GM19193 (cell line): Measurements from ENCODE around the gene DDX10.

ENCODE experiments used
- POLR2A ChIP-seq: IDR thresholded peaks from 4 replicates; pipeline ENCODE4 v1.6.1; 2011; ENCODE audit not compliant: insufficient read depth, insufficient read length; ENCODE audit errors: extremely low read depth

The DDX10 gene

DNA sequence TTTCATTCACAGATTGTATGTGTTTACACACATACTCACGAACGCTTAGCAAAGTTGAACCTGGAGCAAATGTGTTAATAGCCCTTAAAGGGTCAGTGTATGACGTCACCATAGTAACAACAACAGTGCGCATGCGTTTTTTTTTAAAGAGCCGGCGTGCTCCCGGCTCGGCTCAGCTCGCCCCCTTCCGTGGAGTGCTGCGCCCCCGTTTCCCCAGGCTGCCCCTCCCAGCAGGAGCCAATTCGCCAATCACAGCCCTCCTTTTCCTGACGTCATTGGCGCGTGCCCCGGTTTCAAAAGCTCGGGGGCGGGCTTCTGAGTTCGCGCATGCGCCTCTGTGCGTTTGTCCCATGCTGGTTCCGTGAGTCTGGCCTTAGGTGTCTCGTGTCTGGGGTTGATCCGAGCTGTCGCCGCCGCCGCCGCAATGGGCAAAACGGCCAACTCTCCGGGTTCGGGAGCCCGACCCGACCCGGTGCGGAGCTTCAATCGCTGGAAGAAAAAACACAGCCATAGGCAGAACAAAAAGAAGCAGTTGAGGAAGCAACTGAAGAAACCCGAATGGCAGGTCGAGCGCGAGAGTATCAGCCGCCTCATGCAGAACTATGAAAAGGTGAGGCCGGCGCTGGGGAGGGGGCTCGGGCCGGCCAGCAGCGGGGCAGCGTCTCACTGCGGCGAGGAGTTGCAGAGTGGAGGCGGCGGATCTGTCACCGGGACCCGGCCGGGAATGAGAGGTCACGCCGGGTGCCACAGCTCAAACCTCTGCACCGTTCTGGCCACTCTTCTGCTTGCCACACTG is at the start of gene DDX10:
Gene DDX10, plus strand, starts transcription at position 340 of the 796 bp plus-strand sequence. Its CDS starts 85 bp downstream, at position 425.
- TF ChIP-seq POLR2A: peak; percentile 69

DNA sequence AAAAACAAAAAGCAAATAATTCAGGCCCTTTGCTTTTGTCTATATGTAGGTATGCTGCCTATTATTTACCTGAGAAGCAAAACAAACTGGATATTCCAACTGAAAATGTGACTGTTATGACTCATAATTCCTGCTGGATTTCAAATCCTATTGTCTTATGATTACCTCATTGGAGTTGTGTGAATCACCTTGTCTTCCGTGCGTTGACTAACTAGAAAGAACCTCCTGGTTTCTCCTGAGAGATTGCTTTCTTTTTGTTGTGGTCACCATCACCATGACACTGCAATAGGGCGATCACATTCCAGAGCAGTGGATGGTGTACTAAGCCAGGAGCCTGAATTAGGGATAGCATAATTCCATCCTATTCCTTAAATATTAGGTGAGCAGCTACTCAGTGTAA is 48.3 kb upstream of the DDX10 start:
- no peak for TF ChIP-seq POLR2A

DNA sequence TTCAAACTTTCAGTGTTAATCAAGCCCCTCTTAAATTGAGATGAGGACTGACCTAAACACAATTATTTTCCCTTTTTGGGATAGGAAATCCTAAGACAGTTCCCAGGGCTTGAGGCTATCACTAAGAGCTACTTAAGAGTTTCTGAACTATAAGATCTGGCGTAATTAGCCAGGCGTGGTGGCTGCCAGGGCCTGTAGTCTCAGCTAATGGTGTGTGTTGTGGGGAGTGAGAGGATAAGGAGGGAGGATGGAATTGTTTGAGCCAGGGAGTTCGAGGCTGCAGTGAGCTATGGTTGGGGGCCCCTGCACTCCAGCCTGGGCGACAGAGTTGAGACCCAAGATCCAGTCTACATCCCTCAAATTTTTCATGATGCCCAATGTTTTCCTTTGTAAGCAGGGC is 47.8 kb upstream of the DDX10 start:
- TF ChIP-seq POLR2A: no peak

DNA sequence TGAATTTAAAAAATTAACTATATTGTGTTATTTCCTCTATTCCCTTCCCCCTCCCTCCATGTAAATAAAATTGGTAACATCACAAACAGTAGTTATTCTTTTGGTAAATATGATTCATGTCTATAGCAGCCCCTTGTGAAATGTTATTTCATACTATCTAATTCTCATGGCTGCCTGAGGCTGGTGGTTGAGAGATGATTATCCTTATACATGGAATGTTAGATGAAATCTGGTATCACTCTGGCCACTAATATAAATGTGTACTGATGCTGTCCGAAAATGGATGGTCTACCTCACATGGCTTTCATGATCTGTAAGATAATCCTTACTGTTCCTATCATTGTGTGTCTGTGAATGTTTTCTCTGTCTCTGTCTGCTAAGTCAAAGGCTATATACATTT is 46.3 kb upstream of the DDX10 start:
- TF ChIP-seq POLR2A: no peak

DNA sequence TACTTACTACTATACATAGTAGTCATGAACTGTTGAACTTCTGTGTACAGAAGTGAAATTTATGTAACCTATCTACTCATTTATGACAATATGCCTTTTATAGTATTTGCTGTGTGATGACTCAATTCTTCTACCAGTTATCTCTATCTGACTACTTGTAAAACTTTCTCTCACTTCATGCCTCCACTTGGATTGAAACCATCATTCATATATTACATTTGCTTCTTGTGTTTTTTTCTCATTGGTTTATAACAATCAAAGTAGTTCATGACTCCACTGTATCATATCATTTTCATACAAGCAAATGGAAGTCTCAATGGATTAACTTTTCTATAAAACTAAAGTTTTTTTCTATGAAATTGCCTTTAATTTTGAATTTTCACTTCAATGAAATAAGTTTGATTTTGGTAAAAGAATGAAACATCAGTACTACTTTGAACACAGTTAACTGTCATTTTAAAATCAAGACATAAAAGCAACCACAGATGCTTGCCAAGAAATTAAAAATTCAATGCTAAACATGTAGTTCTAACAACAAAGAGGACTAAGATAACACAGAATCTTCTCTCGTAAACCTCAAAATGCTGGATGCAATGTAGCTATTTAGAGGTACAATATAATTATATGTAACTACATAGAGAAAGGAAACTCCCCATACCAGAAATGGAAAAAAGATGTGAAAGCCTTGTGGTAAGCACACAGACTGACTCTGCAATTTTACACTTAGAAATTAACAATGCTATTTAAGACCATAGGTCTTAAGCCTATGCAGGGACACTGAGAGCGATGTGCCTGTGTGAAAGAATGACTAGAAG is 43.7 kb upstream of the DDX10 start:
- TF ChIP-seq POLR2A: no peak

DNA sequence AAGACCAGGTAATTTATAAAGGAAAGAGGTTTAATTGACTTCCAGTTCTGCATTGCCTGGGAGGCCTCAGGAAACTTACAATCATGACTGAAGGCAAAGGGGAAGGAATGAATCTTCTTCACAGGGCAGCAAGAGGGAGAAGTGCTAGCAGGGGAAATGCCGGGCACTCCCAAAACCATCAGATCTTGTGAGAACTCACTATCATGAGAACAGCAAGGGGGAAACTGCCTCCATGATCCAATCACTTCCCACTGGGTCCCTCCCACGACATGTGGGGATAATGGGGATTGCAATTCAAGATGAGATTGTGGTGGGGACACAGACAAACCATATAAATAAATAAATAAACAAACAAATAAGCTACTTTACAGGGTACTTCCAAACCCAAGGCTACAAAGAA is 42.5 kb upstream of the DDX10 start:
- TF ChIP-seq POLR2A: no peak

DNA sequence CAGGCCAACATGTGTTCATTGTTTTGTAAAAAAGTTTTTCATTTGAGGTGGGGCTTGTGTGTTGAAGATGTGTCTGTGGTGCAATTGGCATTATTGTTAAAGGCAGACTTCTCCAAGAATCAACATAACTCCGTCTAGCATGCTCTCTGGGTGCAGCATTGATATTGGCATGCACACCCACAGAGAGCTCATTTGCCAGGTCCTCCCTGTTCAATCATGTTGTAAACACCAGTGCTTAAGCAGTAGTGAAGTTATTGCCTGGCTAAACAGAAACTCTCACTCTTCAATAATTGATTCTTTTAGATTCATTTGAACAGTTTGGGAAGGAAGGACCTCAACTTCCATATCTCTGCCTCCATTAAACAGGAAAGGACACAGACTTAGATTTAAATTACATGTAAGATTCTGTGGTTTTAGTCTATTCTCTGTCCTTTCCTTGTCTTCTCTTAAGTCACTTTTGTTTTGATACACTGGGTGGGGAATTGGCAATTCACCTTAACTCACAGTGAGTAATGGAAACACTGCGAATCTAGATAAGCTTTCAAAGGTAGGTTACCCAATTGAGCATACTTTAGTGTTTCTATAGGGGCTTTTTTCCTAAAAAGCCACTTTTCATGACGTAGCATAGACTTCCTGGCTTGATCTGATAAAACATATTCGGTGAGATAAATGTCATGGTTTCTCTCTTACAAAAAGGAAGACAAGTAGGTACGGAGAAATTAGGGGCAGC is 40.5 kb upstream of the DDX10 start:
- TF ChIP-seq POLR2A: no peak

DNA sequence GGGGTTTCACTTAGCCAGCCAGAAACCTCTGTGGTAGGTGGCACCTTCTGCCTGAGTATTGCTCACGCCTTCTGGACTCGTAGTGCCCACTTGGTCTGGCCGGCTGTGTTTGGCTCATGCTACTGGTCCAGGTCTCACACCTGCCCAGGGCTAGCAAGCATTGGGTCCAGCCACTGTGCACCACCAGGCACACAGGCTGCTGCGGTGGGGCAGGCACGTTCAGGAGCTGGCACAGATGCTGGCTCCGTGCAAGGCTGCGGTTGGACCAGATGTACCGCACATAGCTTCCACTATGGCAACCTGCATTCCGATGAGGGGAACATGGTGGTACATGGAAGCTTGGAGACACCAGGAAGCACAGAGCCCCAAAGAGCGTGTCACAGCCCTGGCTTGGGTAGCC is 36.5 kb upstream of the DDX10 start:
- no peak for TF ChIP-seq POLR2A

DNA sequence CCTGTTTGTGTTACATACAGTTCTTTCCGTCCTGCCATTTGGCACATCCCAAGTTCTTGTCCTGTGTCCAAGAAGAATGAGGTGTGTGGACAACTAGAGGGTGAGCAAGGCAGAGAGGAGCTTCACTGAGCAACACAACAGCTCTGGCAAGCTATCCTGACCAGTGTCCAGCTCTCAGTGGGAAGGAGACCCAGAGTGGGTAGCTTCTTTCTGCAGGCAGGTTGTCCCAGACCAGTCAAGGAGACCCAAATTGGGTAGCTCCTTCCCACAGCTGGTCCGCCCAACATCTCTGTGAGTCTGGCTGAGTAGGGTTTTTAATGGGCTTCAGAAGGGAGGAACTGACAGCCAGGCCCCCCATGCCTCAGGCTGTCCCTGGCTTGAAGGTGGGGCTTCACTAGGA is 36.1 kb upstream of the DDX10 start:
- TF ChIP-seq POLR2A: no peak

DNA sequence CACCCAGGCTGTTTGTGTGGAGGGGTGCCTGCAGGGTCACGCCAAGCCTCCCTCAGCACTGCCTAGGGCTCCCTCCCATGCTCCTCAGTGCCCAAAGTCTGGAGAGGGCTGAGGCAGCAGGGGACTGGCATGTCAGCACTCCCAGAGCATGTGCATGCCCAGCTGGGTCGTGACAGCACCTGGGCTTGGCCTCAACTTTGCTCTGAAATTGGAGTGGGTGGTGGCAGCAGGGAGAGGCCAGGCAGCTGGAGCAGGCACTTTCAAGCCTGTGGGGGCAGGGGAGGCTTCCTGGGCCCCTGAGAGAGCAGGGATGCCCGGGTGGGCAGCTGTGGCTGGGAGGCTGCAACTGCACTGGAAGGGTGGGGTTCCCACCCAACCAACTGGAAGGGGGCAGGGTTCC is 35.6 kb upstream of the DDX10 start:
- TF ChIP-seq POLR2A: no peak

DNA sequence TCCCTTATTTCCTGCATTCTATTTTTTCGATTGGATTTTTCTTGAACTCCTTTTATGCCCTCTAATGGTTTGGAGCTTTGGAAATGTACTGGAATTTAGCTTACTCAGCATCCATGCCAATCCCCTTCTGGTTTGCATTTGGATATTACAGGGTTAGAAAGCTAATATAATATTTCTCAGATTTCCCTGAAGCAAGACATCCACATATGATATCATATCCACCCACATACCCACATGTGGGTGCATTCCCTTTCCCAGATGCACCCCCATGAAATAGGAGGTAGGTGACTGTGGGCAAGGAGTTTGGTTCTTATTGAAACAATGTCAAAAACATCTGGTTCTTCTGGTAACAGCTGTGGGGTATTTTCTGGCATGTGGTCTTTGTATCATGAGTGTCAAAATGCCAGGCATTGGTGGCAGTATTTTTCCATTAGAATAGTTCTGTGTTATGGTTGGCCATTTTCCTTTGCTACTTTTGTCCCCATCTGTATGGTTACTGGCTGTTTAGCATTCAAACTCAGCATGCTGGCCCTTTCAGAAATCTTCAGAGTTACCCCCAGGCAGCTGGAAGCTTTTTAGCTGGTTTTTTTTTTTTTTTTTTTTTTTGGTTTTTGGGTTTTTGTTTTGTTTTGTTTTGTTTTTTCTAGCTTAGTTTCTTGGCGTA is 32.7 kb upstream of the DDX10 start:
- no peak for TF ChIP-seq POLR2A

DNA sequence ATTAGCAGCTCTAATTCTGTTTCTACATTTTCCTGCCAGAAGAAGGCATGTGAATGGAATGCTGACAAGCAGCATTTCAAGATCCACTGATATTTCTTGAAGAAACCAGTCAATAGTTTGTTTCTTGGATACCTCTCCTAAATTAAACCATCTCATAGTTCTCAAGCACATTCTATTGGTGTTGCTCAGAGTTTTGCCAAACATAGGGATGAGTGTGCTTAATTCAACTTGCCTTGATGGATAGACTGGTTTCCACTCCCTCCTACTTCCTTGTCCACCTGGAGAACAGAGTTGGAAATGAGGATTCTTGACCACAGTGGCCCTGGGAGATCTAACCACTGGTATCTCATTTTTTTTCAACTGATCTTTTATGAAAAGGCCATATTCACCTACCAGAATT is 29.8 kb upstream of the DDX10 start:
- no peak for TF ChIP-seq POLR2A

DNA sequence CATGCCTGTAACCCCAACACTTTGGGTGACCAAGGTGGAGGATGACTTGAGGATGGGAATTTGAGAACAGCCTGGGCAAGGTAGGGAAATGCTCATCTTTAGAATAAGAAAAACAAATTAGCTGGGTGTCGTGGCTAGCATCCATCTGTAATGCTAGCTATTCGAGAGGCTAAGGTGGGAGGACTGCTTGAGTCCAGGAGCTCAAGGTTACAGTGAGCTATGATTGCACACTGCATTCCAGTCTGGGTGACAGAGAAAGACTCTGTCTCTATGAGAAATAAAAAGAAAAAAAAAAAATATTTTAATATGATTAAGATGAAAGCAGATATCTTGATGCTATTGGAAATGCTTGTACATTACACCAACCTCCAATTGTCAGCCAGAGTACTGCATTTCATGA is 28.6 kb upstream of the DDX10 start:
- no peak for TF ChIP-seq POLR2A

DNA sequence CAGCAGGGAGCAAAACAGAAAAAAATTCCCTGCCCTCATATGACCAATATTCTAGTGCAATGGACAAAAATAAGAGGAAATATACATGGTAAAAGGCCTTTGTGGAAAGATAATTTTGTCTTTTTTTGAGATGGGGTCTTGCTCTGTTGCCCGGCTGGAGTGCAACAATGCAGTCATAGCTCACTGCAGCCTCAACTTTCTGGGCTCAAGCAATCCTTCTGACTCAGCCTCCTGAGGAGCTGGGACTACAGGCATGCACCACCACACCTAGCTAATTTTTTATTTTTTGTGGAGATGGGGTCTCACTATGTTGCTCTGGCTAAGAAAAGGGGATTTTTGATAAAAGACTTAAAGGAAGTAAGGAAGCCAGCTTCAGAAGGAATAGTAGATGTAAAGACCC is 25.7 kb upstream of the DDX10 start:
- no peak for TF ChIP-seq POLR2A

DNA sequence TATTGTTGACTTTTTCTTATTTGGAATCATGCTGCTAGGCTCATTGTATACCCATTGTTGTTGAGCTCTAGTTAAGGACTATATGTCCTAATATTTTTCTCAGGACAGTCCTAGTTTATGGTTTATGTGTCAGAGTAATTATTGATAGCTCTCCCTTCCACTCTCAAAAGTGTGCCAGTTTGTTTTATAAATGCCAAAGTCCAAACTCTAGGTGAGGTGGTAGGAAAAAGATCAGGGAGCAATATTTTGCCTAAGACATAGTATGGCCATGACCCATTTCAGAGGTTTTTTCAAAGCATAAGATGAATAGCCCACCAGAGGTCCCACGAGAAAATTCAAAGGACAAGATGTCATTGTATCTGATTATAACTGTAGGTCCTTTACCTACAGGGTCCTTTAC is 20.9 kb upstream of the DDX10 start:
- TF ChIP-seq POLR2A: no peak
